NK-92 (cell line): ENCODE data around the gene NOL11.
"Not testable (repeated sequence)": the region's sequence is repeated elsewhere in the genome, so short reads cannot be mapped to it uniquely, and the experiment has no call there.

Source experiments
- DNase-seq: peaks from one replicate; lab custom pipeline; 2025; ENCODE audit not compliant: unreplicated experiment; lab: John Stamatoyannopoulos, UW

The NOL11 gene

DNA sequence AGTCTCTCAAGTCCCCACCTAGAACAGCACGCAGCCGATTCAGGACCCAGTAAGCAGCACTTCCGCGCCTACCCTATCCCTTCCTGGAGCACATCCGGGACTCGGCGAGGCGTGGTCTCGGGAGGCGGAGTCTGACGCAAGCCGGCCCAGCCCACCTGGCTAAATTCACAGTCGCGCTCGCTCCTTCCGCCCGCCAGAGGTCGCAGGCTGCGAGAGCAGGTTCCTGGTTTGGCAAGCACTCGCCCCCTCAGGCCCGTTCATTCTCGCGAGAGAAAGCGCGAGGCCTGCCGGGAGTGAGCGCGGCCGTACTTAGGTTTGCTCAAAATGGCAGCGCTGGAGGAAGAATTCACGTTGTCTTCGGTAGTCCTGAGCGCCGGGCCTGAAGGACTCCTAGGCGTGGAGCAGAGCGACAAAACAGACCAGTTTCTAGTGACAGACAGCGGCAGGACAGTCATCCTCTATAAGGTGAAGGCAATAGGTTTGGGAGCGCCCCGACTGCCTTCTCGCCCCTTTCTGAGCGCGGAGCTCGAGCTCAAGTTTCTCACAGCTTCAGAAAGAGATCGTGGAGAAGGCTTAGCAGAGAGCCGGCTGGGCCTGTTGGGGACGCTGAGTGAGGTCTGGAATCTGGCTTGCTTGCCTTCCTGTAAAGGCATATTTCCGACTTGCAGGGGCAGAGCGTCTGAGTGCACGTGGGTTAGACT, at the start of gene NOL11:
NOL11 (plus strand) TSS at position 313 of the 701 bp plus-strand sequence; CDS start at position 325, 12 bp downstream.
- DNase-seq = peak; percentile 94

DNA sequence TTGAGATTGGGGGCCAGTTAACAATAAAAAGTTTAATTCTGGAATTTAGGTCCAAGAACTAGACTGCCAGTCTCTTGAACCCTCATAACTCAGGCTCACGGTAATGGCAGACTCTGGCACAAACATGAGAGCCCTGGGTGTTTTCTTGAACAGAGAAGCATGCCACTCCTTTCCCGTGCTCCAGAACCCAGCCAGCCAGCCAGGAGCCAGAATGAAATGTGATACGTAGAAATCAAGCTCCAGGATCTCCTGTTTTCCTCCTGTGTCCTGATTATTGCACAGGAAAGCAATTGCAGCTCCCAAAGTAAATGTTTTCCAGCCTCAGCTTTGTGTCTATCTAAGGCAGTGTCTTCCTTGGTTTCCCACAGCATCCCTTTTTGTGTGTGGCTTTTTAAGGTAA, 46.2 kb upstream of the NOL11 start:
- no peak for DNase-seq

DNA sequence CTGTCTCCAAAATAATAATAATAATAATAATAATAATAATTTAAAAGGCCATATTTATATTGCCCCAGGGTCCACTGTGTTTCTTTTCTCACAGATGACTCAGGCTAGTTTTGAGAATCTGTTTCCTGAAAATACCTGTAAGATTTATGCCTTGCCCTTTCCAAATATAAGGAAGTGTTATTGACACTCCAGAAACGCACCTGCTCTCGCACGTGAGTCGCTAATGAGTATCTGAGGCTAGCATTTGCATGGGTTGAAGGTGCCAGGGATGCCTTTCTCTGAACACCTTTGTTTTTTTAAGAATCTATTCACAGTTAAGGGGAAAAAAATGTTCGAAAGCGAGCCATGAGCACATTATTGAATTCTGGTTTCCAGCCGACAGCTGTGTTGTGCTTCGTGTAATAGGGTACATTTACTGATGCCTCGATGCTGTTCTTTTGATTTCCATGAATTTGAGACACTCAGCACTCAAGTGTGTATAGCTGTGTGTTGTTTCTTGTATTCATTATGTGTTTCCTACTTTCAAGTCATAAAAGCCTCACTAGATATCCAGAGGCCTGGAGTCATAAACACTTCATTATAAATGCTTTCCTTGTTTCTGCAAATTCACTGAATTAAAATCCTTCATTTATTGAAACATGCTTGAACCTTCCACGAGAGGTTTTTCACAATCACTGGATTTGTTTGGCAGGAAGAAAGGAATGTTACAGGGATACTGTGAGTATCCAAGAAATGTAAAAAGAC, 45.0 kb upstream of the NOL11 start:
- no peak for DNase-seq

DNA sequence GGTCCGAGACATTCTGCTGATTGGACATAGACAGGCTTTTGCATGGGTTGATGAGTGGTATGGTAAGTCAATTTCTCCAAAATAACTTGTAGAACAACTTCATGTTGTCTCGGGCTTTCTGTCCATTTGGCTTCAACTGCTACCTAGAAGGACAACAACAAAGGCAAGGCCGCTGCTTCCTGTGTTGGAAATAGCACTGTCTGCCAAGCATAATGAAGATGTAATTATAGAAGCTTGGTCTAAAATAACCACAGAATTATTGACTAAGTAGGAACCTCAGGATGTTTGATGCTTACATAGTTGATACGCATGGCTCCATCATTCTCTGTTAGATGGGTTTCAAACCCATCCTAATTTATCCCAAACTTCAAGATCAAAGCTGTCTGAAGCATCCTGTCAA, 42.3 kb upstream of the NOL11 start:
- no peak for DNase-seq

DNA sequence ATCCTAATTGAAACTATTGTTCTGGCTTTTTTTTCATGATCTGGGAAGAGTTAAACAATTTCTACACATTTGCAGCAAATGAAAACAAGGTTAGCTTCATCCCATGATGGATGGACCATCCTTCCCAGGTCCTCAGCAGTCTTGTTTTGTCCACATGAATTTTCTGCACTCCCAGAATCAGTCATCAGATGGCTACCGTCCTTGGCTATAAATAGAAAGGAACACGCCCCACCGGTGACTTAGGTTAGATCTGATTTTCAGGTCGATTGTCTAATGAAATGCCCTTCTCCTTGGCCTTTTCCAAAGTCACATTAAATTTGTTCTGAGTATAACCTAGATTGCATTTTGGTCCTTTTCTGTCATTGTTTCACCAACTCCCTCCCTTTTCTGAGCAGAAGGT, 41.4 kb upstream of the NOL11 start:
- no peak for DNase-seq

DNA sequence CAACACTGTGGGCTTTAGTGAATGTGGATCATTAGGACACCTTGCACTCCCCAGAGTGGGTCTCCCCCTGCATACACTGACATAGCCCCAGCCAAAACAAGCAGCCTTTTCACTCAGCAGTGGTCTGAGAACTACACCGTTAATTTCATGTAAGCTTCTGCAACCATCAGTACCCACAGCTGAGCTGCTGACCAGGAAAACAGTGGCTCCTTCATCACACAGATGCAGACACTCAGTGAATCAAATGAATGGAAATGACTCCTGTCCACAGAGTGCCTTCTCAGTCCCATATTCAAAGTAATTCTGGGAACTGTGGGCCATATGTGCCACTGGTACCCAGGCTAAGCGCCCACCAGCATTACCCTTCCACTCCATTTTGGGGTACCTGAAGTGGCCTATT, 39.3 kb upstream of the NOL11 start:
- no peak for DNase-seq

DNA sequence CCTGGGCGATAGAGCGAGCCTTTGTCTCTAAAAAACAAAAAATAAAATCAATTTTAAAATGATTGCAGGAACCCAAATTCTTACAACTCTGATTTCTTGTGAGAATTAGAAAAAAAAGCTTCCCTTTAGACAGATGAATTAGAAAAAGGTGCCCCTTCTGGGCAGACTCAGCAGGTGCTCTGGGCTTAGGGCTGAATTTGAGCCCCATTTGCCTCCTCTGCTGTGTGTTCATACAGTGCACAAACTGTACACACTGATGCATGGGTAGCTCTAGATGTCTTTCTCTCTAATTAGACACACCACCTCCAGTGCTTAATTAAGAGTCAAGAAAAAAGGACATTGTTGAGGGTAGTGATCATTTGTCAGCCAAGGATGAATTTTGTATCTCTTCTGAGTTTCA, 38.5 kb upstream of the NOL11 start:
- DNase-seq = no peak

DNA sequence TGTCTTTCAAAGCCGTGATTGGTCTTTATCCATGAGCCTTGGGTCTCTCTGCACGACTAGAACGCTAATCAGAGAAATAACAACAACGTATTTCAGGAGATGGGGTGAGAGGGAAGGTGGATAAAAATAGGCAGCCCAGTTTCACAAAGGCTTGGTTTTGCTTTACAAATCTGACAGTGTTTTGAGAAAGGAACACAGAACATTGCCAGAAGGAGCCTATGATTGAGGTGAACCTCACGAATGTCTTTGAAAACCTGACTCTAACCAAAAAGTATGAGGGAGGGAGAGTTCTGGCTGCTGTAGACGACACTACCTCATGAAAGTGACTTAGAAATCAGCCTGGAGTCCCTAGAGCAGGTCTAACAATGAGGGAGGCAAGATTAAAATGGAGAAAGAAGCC, 38.0 kb upstream of the NOL11 start:
- DNase-seq = no peak

DNA sequence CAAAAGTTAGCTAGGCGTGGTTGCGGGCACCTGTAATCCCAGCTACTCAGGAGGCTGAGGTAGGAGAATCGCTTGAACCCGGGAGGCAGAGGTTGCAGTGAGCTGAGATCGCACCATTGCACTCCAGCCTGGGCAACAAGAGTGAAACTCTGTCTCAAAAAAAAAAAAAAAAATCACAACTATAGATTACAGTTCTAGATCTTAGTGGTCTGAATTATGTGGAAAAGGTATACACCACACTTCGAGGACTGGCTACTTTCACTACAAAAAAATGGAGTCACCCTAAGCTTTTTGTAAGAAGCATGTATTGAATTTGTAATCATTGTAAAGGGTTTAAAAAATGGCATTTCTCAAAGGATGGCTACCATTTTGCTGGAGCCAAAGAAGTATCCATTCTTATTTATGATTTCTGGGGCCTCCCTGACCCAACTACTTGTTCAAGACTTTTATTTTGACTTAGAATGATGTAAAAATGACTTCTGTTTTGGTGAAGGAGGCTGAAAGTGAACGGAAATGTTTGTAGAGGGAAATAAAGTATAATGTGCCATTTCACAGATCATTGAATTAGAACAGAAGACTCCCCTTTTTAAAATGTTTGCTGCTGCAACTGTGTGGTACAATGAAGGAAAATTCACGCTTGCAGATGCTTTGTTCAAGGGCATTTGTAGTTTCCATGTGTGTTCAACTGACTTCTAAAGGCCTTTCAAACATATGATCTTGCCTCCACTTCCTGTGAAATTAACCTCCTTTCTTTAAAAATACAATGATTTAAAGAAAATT, 37.1 kb upstream of the NOL11 start:
- no peak for DNase-seq

DNA sequence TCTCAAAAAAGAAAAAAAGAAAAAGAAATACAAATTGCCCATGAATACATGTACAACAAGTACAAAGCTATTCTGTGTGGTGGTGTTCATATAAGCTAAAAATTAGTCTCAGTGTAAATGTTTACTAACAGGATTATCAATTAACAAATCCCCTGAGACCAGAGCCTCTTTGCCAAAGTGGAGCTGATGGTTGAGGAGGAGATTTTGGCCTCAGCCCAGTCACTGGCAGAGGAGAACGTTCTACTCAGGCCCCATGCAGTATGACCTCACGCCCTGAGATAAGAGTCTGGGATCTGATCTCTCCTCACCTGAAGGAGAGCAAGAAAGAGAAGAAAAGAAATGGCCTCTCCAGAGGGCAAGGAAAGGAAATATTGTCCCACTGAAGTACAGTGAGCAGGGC, 35.5 kb upstream of the NOL11 start:
- DNase-seq = no peak

DNA sequence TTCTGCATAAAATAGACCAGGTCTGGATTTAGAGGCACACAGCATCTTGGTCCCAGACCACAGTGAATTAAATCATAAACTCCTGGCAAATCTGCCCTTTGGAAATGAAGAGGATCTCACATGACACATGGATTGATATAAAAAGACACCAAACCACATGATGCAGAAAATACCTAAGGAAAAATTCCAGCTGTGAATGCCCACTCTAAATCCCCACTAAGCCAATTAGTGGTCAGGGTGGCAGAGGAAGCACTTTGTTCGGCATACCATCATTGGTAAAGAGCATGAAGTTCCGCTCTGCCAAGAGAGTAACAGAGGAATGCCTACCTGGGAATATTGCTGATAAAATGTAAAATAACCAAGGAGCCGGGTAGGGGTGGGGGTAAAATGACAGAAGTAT, 32.4 kb upstream of the NOL11 start:
- no peak for DNase-seq

DNA sequence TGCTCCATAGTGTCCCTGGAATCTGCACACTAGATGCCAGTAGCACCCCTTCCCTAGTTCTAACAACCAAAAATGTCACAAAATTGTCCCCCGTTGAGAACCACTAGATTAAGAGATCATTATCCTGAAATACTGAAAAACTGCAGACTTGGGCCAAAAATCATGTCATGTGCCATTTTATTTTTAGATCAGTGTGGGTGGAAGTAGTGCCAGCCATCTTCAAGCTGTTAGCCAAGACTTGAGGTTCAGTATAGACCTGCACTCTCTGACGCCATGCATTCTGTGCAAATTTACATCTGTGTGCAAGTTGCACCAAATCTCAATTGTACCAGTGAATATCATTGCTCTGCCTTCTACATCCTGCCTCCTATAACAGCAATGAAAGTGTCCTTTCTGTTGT, 31.5 kb upstream of the NOL11 start:
- no peak for DNase-seq

DNA sequence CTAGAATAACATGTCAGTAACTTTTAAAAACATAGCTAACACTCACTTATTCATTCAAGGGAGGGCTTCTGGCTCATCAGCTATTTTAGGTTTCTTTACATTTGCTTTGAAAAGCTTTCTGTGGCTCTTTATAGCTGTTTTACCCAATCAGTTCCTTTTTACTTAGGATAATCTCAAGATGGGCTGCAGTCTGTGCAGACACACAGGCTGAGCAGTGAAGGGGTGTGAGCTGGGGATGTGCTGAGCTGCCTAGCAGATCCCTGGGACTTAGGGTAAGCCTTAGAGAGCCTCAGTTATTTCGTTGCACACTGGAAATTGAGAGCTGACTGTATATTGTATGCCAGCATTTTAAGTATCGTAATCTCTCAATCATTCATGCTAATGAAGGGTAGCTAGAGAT, 30.2 kb upstream of the NOL11 start:
- no peak for DNase-seq

DNA sequence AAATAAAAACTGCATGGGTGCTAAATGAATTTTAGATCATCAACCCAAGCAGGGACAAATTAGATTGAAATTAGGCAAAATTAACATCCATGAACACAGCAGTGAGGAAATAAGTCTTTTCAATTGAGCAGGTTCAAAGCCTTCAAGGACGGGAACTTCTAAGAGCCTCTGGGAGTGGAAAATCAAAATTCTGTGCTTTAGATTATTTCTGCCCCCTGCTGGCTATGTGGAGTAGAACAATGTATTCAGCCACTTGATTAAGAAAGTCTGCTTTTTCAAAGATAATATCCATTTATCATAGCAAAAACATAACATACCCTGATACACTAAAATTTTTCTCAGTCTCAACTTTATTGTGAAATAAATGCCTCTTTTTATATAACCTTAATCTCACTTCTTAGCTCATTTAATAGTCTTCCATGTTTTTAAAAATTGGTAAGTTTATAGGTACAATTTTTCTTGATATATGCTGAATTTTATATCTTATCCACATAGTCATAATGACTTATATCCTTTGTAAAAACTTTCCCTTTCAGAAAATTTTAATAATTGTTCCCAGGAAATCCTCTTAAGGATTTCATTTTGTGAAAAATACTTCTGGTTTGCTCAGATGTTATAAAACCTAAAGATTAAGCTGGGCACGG, 28.1 kb upstream of the NOL11 start:
- DNase-seq = no peak

DNA sequence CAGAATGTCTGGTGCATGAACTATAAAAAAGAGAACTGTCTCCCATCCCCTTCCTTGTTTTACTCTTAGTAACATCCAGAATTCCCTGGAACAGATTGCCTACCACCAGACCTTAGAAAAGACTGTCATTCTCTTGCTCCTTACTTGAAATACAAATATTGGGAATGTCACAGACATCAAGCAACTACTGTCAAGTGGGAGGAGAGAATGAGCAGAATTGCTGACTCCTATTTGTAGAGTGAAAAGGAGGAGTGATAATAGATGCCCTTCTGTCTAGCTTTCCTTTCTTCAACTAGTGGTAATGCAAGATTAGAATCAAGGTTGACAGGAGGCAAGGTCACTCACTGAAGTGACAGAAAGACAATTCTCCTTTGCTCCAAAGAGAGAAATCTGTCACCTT, 23.9 kb upstream of the NOL11 start:
- no peak for DNase-seq

DNA sequence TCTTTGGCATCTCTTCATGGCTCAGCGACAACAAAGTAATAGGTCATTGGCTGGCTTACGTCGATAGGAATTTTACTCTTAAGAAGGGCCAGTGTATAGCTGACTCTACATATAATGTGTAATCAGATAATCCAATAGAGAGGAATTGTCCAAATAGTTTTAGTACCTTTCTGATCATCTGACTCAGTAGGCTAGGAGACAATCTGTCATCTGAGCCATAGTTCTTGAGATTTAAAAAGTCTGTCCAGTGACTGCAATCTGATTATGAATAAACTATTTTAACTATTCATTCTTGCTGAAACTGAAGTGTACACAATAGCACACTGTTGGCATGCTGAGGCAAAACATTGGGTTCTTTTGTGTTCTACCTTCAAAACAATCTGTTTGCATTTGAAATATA, 21.4 kb upstream of the NOL11 start:
- no peak for DNase-seq

DNA sequence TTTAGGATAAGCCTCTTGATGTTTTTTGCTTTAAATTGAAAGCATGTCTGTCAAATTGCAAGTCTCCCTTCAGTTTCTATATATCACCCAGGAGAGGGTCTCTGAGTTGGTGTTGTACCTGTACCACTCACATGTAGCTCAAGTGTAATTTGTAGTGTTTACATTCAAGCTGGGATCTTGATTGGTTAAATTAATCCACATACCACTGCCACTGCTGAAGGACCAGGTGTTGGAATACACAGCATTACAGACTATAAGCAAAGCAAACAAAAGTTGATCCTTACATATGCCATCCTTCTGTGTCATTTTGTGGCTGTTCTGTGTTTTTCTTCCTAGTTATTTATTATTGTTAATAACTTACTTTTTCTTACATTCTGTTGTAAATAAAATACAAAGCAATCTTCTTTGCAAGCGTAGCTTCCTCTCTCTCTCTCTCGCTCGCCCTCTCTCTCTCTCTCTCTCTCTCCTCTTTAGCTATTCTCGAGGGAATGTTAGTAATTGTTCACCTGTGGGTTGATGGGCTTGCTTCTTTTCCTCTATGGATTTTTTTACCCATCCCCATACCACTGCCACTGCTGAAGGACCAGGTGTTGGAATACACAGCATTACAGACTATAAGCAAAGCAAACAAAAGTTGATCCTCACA, 20.8 kb upstream of the NOL11 start:
- no peak for DNase-seq

DNA sequence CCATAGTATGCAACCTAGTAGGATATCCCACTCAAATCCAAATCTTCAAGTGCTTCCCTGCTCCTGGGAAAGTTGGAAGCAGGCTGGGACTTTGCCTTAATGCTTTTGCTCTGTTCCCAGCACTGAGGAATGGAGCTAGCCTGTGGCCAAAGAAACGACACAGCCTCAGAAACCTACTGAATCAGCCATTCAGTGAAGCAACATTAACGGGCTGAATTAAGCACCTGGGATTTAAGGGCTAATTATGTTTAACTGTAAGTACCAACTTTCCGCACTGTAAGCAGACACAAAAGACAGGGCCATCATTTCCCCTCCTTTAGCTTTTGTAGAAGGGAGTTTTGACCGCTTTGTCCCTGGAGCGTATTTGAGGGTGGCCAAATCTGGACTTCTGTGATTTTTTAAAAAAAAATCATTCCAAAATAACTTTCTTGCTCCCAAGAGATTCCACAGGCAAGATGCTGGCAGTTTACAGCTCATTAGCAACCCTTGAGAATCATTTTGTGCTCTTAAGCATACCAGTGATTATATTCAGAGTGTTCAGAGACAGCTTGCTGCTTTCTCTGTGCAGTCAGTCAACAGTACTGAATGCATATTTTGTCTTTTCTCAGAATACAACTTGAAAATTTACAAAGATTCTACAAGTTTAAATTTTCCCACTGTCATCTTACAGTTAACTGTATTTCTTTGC, 17.6 kb upstream of the NOL11 start:
- DNase-seq = no peak

DNA sequence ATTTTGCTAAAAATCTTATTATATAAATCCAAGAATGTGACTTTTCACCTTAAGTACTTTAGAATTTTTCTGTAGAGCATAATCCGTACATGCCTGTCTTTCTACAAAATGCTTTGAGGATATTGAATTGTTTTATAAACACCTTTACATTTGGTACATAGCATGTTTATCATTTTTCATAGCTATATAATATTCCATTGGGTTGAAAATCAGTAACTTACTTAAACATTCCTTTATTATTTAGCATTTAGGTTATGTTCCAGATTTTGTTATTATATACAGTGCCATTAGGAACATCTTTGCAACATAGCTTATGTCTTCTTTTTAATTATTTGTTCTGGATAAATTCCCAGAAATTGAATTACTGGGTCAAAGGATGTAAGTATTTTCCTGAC, 17.0 kb upstream of the NOL11 start:
- DNase-seq = no peak

DNA sequence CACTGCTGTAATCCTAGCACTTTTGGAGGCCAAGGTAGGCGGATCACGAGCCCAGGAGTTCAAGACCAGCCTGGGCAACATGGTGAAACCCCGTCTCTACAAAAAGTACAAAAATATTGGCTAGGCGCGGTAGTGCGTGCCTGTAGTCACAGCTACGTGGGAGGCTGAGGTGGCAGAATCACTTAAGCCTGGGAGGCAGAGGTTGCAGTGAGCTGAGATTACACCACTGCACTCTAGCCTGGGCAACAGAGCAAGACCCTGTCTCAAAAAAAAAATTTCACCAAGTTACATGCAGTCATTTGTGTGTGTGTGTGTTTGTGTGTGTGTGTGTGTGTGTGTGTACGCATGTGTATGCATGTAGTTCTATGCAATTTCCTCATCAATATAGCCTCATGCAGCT, 14.9 kb upstream of the NOL11 start:
- not testable (repeated sequence) for DNase-seq
